Brain microvascular endothelial cell (primary cell): ENCODE data around the gene RORC.
A peak's percentile ranks its signal among the peaks of the same experiment; 100 is the strongest.
"Not testable (repeated sequence)": the region's sequence is repeated elsewhere in the genome, so short reads cannot be mapped to it uniquely, and the experiment has no call there.

Experiments
- DNase-seq: peaks from one replicate; pipeline ENCODE4 v3.0.0-alpha.2; 2020
- H3K27ac ChIP-seq: fragments of 250-450 bp; sonication (Bioruptor Pico); 2 replicates; pipeline ENCODE4 v1.5.1; 2020; ENCODE audit warnings: mild to moderate bottlenecking, moderate library complexity
- H3K27me3 ChIP-seq: fragments of 250-450 bp; sonication (Bioruptor Pico); replicated peaks from 2 replicates; pipeline ENCODE4 v1.5.1; 2020; ENCODE audit warnings: mild to moderate bottlenecking
- H3K36me3 ChIP-seq: fragments of 250-450 bp; sonication (Bioruptor Pico); replicated peaks from 2 replicates; pipeline ENCODE4 v1.5.1; 2020; ENCODE audit warnings: mild to moderate bottlenecking
- H3K4me3 ChIP-seq: 2 replicates; pipeline ENCODE4 v1.5.1; 2011; ENCODE audit warnings: low read depth, mild to moderate bottlenecking, control low read depth, low read length, moderate library complexity
- CTCF ChIP-seq: IDR thresholded peaks from 2 replicates; pipeline ENCODE4 v1.5.1; 2011; ENCODE audit warnings: low read depth, mild to moderate bottlenecking, moderate library complexity, low read length, control low read depth, inconsistent platforms; ENCODE audit errors: missing control alignments
- in situ Hi-C: cut with HindIII; loops from 2 replicates; pipeline ENCODE4 v1.10.0; 2017; ENCODE audit warnings: low sequenced_read_pairs, low pct_ligation_motif_present

The RORC gene

GRCh38 chr1:151775894-151776664 is 55.5 kb downstream of the RORC start:
- DNase-seq, result no peak
- Histone ChIP-seq H3K36me3 (no peaks in the 10 kb centered on the region), H3K27me3 (no peaks in the 10 kb centered on the region), H3K4me3 (no peak overlapping the region), H3K27ac (no peak overlapping the region)
- TF ChIP-seq CTCF, result no peak
- in situ Hi-C loops, result no loop called here

DNA sequence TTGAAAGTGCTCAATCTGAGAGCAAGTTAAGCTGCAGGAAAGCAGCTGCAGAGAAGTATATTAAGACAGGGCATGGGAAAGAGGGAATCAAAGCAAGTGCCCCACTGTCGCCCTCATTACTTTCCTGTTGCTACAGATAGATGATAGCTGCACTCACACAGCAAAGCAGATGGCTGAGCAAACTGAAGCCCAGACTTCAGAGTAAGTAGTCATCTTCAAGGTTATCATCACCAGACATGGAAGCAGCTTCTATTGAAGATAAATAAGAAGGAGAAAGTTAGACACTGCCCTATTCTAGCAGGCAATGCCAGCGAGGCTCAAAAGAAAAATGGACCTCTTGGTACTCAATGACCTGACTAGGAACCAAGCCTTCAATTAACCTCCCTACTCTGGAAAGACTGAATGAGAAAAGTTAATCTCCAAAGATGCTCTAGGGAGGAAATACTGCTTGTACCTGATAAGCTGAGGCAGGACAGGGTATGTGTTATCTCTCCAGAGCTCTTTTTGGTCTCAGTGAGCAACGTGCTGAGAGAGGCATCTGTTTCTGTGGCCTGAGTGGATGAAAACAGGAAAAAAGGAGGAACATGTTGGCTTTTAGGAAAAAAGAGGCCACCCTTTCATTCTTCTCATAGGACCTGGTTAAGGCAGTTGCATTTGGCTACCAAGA is 57.2 kb downstream of the RORC start:
- H3K27me3 ChIP-seq, result no peaks in the 10 kb centered on the region
- in situ Hi-C loops, result no loop called here
- no peak for DNase-seq
- no peak overlapping the region for H3K4me3 ChIP-seq
- no peak overlapping the region for H3K27ac ChIP-seq
- no peaks in the 10 kb centered on the region for H3K36me3 ChIP-seq
- no peak for TF ChIP-seq CTCF

DNA sequence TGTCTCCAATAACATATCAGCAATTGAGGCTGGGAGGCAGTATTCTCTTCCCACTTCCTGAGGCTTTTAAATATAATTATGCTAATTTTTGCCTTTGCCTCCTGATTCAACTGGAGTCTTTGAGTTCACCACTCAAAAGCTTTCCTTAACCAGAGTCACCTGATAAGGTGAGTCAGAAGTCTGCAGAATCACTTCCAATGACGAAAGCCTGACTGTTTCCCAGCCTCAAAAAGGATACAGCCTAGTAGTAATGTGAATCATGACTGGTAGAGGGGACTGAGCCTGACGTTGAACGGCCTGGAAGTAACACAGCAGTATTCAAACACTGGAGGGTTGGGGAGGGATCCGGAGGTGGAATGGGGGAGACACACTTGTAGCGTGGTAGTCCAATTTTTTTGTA is 57.9 kb downstream of the RORC start:
- in situ Hi-C loops, result no loop called here
- peak; percentile 9 for DNase-seq

DNA sequence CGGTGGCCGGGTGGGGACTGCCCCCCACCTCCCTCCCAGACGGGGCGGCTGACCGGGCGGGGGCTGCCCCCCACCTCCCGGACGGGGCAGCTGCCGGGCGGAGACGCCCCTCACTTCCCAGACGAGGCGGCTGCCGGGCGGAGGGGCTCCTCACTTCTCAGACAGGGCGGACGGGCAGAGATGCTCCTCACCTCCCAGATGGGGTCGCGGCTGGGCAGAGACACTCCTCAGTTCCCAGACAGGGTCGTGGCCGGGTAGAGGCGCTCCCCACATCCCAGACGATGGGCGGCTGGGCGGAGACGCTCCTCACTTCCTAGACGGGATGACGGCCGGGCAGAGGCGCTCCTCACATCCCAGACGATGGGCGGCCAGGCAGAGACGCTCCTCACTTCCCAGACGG is 62.3 kb downstream of the RORC start:
- H3K27ac ChIP-seq, H3K36me3 ChIP-seq, in situ Hi-C loops, DNase-seq, H3K4me3 ChIP-seq, H3K27me3 ChIP-seq: not testable (repeated sequence)

More for the DNA sequence above, 57.9 kb downstream of the RORC start:
- Histone ChIP-seq H3K27me3 (no peaks in the 10 kb centered on the region), H3K4me3 (no peak overlapping the region), H3K27ac (no peak overlapping the region), H3K36me3 (no peaks in the 10 kb centered on the region)
- TF ChIP-seq CTCF, result no peak

- H3K27ac ChIP-seq, DNase-seq, in situ Hi-C loops, H3K27me3 ChIP-seq, H3K4me3 ChIP-seq, H3K36me3 ChIP-seq: not testable (repeated sequence)
Observed at GRCh38 chr1:151768351-151769066, 63.1 kb downstream of the RORC start.

GRCh38 chr1:151763990-151764389 is 67.6 kb downstream of the RORC start:
- no peak for TF ChIP-seq CTCF
- in situ Hi-C loops, result no loop called here
- Histone ChIP-seq H3K27me3 (no peaks in the 10 kb centered on the region), H3K36me3 (peaks cover 23% of the 10 kb centered on the region), H3K27ac (peak overlapping the region; percentile 72), H3K4me3 (peak overlapping the region; percentile 91)
- DNase-seq, result no peak
